ENCODE data around the gene G6PC1. TPM values are rescaled to one million over a fixed set of nuclear protein-coding genes. Genes with fewer than 3 reads are reported as not detected.
"Not testable (repeated sequence)": the region's sequence is repeated elsewhere in the genome, so short reads cannot be mapped to it uniquely, and the experiment has no call there.

Gene G6PC1
- total and polyA plus RNA-seq, 2 donors (not counting 1 experiment from before 2014, with no cell fraction given) = not detected

DNA sequence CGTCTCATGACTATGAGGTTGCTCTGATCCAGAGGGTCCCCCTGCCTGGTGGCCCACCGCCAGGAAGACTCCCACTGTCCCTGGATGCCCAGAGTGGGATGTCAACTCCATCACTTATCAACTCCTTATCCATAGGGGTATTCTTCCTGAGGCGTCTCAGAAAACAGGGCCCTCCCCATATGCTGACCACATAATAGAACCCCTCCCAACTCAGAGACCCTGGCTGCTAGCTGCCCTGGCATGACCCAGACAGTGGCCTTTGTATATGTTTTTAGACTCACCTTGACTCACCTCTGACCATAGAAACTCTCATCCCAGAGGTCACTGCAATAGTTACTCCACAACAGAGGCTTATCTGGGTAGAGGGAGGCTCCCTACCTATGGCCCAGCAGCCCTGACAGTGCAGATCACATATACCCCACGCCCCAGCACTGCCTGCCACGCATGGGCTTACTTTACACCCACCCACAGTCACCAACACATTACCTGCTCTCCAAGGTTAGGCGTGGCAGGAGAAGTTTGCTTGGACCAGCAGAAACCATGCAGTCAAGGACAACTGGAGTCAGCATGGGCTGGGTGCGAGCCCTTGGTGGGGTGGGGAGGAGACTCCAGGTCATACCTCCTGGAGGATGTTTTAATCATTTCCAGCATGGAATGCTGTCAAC lies 2.3 kb upstream of the G6PC1 start:
- Histone ChIP-seq H3K4me3 (ENCODE audit: control extremely low read depth in 1 of 5, extremely low read depth in 1 of 5, insufficient read depth in 1 of 5, low read depth in 2 of 5, low read length in 4 of 5) (no peak overlapping the region), H3K4me2 (replicated peaks; ENCODE audit: low read depth, low read length, poor library complexity, severe bottlenecking) (no peak overlapping the region), H4K20me1 (ENCODE audit: control insufficient read depth, insufficient read depth, low read length, poor library complexity, severe bottlenecking) (no peaks in the 10 kb centered on the region), H3K27ac (ENCODE audit: low read length in 2 of 2) (no peak overlapping the region), H3K36me3 (replicated peaks in 1 of 2; ENCODE audit: control extremely low read depth in 1 of 2, control insufficient read depth in 1 of 2, extremely low read depth in 1 of 2, insufficient read depth in 2 of 2, low read length in 1 of 2) (no peaks in the 10 kb centered on the region), H3K79me2 (ENCODE audit: control insufficient read depth, insufficient read depth, low read length) (no peaks in the 10 kb centered on the region), H3K27me3 (replicated peaks in 1 of 4; ENCODE audit: control extremely low read depth in 1 of 4, control insufficient read depth in 3 of 4, insufficient read depth in 4 of 4, low read length in 3 of 4) (peaks cover 0 to 8% (median 2%) of the 10 kb centered on the region in 4 experiments), H3K9me3 (ENCODE audit: control extremely low read depth in 1 of 3, control insufficient read depth in 2 of 3, insufficient read depth in 1 of 3, low read length in 2 of 3) (no peaks in the 10 kb centered on the region), H3K9ac (ENCODE audit: low read length) (no peak overlapping the region), H2AFZ (ENCODE audit: insufficient read depth, low read depth, low read length, poor library complexity, severe bottlenecking) (no peak overlapping the region), H3K4me1 (ENCODE audit: control insufficient read depth in 2 of 2, insufficient read depth in 2 of 2, low read length in 2 of 2) (no peaks in the 10 kb centered on the region)
- POLR2A ChIA-PET = no interaction called here
- H3K4me3 Mint-ChIP-seq = no peak overlapping the region
- H3K27ac Mint-ChIP-seq = no peak overlapping the region
- CTCF ChIA-PET = interaction anchor here (0.6 kb wide), 1 partner anchor 392 kb away, joined by 4 read pairs; no protein-coding TSS in a partner anchor
- ATAC-seq (ENCODE audit: low read depth) (no peak), DNase-seq (no peak)
- H3K9me3 Mint-ChIP-seq (ENCODE audit: insufficient read depth) = no peaks in the 10 kb centered on the region
- peaks cover 24% of the 10 kb centered on the region for H3K27me3 Mint-ChIP-seq
- no peaks in the 10 kb centered on the region for H3K4me1 Mint-ChIP-seq
- intact Hi-C loops (cut with micrococcal nuclease) = no loop called here
- no peak for TF ChIP-seq EZH2 (IDR thresholded peaks at IDR 0.05; ENCODE audit: borderline replicate concordance, insufficient read depth, low read depth, low read length, poor library complexity, severe bottlenecking)
- TF ChIP-seq, protein P1, sequence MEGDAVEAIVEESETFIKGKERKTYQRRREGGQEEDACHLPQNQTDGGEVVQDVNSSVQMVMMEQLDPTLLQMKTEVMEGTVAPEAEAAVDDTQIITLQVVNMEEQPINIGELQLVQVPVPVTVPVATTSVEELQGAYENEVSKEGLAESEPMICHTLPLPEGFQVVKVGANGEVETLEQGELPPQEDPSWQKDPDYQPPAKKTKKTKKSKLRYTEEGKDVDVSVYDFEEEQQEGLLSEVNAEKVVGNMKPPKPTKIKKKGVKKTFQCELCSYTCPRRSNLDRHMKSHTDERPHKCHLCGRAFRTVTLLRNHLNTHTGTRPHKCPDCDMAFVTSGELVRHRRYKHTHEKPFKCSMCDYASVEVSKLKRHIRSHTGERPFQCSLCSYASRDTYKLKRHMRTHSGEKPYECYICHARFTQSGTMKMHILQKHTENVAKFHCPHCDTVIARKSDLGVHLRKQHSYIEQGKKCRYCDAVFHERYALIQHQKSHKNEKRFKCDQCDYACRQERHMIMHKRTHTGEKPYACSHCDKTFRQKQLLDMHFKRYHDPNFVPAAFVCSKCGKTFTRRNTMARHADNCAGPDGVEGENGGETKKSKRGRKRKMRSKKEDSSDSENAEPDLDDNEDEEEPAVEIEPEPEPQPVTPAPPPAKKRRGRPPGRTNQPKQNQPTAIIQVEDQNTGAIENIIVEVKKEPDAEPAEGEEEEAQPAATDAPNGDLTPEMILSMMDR (IDR thresholded peaks at IDR 0.05) = no peak
- WGBS (ENCODE audit: insufficient coverage) = 90% methylated on average over 3 of the region's 7 CpGs

DNA sequence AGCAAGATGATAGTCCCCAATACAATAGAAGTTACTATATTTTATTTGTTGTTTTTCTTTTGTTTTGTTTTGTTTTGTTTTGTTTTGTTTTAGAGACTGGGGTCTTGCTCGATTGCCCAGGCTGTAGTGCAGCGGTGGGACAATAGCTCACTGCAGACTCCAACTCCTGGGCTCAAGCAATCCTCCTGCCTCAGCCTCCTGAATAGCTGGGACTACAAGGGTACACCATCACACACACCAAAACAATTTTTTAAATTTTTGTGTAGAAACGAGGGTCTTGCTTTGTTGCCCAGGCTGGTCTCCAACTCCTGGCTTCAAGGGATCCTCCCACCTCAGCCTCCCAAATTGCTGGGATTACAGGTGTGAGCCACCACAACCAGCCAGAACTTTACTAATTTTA lies 618 bp upstream of the G6PC1 start:
- H3K4me3 ChIP-seq (ENCODE audit: control extremely low read depth in 1 of 5, extremely low read depth in 1 of 5, insufficient read depth in 1 of 5, low read depth in 2 of 5, low read length in 4 of 5); H3K27me3 ChIP-seq (replicated peaks in 1 of 4; ENCODE audit: control extremely low read depth in 1 of 4, control insufficient read depth in 3 of 4, insufficient read depth in 4 of 4, low read length in 3 of 4); H3K9ac ChIP-seq (ENCODE audit: low read length); H3K36me3 ChIP-seq (replicated peaks in 1 of 2; ENCODE audit: control extremely low read depth in 1 of 2, control insufficient read depth in 1 of 2, extremely low read depth in 1 of 2, insufficient read depth in 2 of 2, low read length in 1 of 2); CTCF ChIA-PET; H3K4me1 ChIP-seq (ENCODE audit: control insufficient read depth in 2 of 2, insufficient read depth in 2 of 2, low read length in 2 of 2); H3K79me2 ChIP-seq (ENCODE audit: control insufficient read depth, insufficient read depth, low read length); ATAC-seq (ENCODE audit: low read depth); H3K27ac Mint-ChIP-seq; DNase-seq; H3K9me3 ChIP-seq (ENCODE audit: control extremely low read depth in 1 of 3, control insufficient read depth in 2 of 3, insufficient read depth in 1 of 3, low read length in 2 of 3); intact Hi-C loops (cut with micrococcal nuclease); H3K4me1 Mint-ChIP-seq; H2AFZ ChIP-seq (ENCODE audit: insufficient read depth, low read depth, low read length, poor library complexity, severe bottlenecking); H3K4me2 ChIP-seq (replicated peaks; ENCODE audit: low read depth, low read length, poor library complexity, severe bottlenecking); H4K20me1 ChIP-seq (ENCODE audit: control insufficient read depth, insufficient read depth, low read length, poor library complexity, severe bottlenecking); H3K4me3 Mint-ChIP-seq; POLR2A ChIA-PET; H3K9me3 Mint-ChIP-seq (ENCODE audit: insufficient read depth); H3K27ac ChIP-seq (ENCODE audit: low read length in 2 of 2): not testable (repeated sequence)
- peaks cover 20% of the 10 kb centered on the region for H3K27me3 Mint-ChIP-seq
- 72% methylated on average over 2 of the region's 3 CpGs for WGBS (ENCODE audit: insufficient coverage)
